HEK293T (cell line): Measurements from ENCODE around the gene CEACAM6.

Experiments
- BHLHE40 ChIP-seq: fragments of 450-650 bp; IDR thresholded peaks from 2 replicates; pipeline ENCODE4 v1.6.1; 2016; ENCODE audit warnings: mild to moderate bottlenecking, moderate library complexity, borderline replicate concordance
- CTBP1 ChIP-seq: fragments of 450-650 bp; IDR thresholded peaks from 2 replicates; pipeline ENCODE4 v1.6.1; 2016; ENCODE audit warnings: borderline replicate concordance
- FOXM1 ChIP-seq: fragments of 450-650 bp; IDR thresholded peaks from 2 replicates; pipeline ENCODE4 v1.6.1; 2017; ENCODE audit warnings: mild to moderate bottlenecking, borderline replicate concordance
- HDGF ChIP-seq: fragments of 450-650 bp; IDR thresholded peaks from 2 replicates; pipeline ENCODE4 v1.6.1; 2017; ENCODE audit warnings: antibody characterized with exemption, borderline replicate concordance
- NFRKB ChIP-seq: fragments of 450-650 bp; IDR thresholded peaks from 2 replicates; pipeline ENCODE4 v1.6.1; 2016; ENCODE audit warnings: mild to moderate bottlenecking, moderate library complexity
- SP1 ChIP-seq: fragments of 450-650 bp; IDR thresholded peaks from 2 replicates; pipeline ENCODE4 v1.6.1; 2017
- ZNF384 ChIP-seq: fragments of 450-650 bp; IDR thresholded peaks from 2 replicates; pipeline ENCODE4 v1.6.1; 2016
- TF ChIP-seq, protein P1 (sequence below): fragments of 450-650 bp; IDR thresholded peaks from 2 replicates; pipeline ENCODE4 v1.6.1; 2016

DNA sequence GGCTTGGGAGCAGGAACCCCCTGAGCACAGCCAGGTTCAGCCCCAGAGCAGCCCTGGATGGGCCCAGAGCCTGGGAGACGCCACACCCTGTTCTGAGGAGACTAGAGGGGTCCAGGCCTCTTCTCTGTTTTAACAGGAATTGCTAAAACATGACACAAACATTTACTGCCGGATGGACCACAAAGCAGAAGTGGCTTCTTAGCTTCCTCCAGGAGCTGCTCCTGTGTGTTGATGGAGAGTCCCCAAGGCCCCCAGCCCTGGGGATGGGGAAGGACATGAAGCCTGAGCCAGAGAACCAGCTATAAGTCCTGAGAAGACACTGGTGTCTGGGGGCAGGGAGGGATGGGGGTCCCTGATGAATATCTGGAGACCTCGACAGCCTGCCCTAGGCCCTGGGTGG, 55.7 kb downstream of the CEACAM6 start:
- TF ChIP-seq SP1 (no peak), CTBP1 (no peak), ZNF384 (no peak), BHLHE40 (no peak), NFRKB (no peak), HDGF (no peak), FOXM1 (no peak)
- TF ChIP-seq, protein P1, sequence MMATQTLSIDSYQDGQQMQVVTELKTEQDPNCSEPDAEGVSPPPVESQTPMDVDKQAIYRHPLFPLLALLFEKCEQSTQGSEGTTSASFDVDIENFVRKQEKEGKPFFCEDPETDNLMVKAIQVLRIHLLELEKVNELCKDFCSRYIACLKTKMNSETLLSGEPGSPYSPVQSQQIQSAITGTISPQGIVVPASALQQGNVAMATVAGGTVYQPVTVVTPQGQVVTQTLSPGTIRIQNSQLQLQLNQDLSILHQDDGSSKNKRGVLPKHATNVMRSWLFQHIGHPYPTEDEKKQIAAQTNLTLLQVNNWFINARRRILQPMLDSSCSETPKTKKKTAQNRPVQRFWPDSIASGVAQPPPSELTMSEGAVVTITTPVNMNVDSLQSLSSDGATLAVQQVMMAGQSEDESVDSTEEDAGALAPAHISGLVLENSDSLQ = no peak
